GM15510 (cell line): ENCODE results near the gene TCF12.

ENCODE experiments used
- POLR2A ChIP-seq: IDR thresholded peaks from 3 replicates; pipeline ENCODE4 v1.6.1; 2011; ENCODE audit warnings: borderline replicate concordance; ENCODE audit not compliant: insufficient read length; ENCODE audit errors: extremely low read depth

The TCF12 gene

GRCh38 chr15:56901931-56902330, 16.5 kb upstream of the TCF12 start:
- TF ChIP-seq POLR2A, result no peak

DNA sequence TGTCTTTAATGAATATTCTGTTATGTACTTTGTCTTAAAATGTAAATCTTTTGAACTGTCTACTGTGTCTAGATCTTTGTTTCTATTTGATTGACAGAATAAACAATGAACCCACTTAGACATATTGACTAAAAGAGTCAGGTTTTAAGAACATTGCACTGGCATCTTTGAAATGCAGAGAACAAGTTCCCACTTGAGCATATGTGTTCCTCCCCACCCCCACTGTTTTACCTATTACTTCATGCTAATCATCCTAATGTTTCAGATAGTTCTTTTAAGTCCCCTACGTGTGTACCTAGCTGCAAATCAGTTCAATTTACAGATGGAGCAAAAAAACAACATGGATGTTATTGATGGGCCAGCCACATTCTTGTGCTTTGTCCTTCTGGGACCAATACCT, 11.7 kb upstream of the TCF12 start:
- no peak for TF ChIP-seq POLR2A

- TF ChIP-seq POLR2A, result no peak
Observed at GRCh38 chr15:56910801-56911200, 7.6 kb upstream of the TCF12 start.

DNA sequence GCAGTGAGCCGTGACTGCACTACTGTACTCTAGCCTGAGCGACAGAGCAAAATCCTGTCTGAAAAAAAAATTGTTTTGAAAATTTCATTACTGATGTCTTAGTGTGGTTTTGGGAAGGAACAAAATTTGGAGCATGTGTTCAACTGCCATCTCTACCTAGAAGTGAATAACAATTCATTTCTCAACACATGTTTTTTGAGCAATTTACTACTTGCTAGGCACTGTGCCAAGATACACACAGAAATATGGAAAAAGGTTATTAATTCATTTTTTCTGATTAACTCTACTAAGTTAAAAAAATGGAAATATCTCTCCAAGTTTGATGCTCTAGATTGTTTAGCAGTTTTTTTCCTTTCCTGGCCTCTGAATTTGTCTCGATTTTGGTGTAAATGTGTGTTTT, 5.2 kb upstream of the TCF12 start:
- TF ChIP-seq POLR2A, result no peak

DNA sequence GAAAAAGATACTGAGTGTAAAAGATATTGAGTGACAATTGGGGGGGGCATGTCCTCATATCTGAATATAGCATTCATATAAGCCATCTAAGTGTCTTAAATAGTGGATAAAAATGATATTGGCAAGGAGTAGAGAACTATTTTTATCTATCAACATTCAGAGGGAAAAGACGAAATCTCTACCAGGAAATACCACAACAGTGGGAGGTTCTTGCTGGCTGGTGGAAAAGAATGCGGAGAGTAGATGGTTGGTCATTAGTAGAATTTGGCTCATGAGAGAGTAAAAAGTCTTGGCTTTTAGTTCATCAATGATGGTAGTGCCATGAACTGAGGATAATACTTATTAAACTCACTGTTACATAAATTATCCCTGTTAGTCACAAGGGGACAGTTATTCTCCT, 4.8 kb upstream of the TCF12 start:
- TF ChIP-seq POLR2A, result no peak

DNA sequence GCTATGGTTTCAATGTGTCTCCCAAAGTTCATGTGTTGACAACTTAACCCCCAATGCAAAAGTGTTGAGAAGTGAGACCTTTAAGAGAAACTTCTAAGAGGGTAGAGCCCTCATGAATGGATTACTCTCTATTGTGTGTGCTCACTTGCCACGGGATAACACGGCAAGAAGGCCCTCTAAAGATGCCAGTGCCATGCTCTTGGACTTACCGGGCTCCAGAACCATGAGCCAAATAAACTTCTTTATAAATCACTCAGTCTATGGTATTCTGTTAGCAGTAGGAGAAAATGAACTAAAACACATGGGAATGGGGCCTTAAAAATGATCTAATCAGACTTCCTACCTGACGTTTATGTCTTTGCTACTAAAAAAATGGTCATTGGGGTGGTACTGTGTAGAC, 2.6 kb upstream of the TCF12 start:
- no peak for TF ChIP-seq POLR2A

GRCh38 chr15:56916825-56917477, 1.5 kb upstream of the TCF12 start:
- no peak for TF ChIP-seq POLR2A

GRCh38 chr15:56917652-56918045, 795 bp upstream of the TCF12 start:
- TF ChIP-seq POLR2A, result no peak

DNA sequence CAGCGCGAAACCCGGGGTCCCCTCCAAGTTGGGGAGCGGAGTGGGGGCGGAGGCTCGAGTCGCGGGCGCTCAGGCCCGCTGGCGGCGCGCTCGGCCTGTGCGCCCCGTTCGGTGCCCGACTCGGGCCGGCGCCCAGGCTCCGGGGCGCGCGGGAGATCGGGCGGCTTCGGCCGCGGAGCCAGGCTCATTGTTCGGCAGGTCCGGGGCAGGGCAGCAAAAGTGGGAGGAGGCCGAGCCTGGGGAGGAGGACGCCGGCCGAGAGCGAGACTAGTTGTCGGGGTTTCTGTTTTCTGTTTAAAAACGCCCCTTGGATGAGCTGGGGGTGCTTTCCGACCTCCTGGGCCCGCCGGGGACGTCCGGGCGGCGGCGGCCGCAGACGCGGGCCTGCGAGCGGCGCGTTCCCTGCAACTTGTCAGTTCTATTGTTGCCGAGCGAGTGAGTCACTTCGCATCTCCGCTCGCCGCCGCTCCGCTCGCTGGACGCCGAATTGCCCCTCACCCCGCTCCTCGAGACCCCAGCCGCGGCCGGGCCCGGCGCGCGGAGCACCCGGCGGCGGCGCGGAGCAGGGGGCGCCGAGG, 676 bp downstream of the TCF12 start:
- peak; percentile 55 for TF ChIP-seq POLR2A

GRCh38 chr15:56919609-56920366, 1.3 kb downstream of the TCF12 start:
- TF ChIP-seq POLR2A, result no peak

DNA sequence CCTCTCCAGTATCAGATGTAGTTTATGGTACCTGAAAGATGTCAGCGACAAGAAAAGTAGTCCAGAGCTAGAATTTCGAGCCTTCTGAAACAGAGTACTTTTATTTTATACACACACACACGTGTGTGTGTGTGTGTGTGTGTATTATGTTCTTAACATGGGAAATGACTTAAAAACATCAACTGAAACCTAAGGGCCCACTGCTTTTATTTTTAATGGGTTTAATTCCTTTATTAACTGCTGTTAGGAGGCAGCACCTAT, 1.9 kb downstream of the TCF12 start:
- no peak for TF ChIP-seq POLR2A

- TF ChIP-seq POLR2A, result no peak
Observed at GRCh38 chr15:56923174-56923591, 4.7 kb downstream of the TCF12 start.

DNA sequence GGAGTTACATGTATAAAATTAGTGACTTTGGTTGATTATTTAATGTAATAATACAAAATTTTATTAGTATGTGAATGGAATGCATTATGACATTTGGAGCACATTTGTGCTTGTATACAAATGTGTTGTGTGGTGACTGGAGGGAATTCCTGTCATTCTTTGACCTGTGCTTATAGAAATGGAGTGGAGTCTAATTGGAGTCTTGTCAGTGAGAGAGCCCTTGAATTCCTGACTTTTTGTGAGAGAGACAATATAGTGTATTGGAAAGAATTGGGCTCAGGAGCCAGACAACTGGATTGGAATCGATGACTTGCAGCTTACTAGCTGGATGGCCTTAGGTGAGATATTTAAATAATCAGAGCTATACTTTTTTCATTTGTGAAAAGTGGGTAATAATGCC, 9.4 kb downstream of the TCF12 start:
- TF ChIP-seq POLR2A, result no peak

DNA sequence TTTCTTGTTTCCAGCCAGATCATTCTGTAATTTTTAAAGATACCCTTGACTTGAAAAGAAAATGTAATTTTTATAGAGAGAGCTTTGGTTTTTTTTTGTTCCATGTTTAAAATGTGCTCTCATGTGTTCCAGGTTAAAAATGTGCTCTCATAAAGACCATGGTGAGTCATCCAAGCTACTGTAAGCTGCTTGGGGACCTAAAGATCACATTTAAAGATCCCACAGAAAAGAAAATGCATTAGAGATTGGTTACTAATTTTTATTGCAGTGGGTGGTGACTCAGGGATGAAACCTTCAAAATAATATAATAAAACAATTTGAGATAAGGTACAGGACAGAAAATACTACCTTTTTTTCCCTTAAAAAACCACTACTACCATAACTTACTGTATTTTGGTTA, 11.0 kb downstream of the TCF12 start:
- TF ChIP-seq POLR2A, result no peak

- no peak for TF ChIP-seq POLR2A
Observed at GRCh38 chr15:56929933-56930332, 11.5 kb downstream of the TCF12 start.

DNA sequence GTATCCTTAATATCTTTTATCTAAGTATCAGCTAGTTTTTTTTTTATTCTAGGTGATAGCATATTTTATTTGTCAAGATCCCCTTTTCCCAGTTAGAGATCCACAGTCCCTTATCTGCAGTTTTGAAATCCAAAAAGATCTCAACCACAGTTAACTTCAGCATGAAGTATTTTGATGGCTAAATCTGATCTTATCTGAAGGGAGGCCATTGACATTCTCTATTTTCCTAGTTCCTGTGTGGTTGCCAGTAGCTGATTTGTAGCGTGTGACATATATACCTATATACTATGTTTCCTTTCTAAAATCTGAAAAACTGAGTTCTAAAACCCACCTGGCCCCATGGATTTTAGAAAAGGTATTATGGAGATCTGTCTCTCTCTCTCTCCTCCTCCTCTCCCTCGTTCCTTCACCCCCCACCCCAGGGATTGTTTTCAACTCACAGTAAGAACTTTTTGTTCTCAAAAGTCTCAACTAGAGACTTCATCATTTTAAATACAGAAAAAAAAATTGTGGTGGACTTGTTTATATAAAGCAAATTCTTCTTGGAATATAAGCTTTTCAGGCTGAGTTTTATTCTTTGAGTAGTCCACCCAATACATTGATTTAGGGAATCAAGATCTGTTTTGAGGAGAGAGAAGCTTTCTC, 12.3 kb downstream of the TCF12 start:
- no peak for TF ChIP-seq POLR2A
